GM12872 (cell line): ENCODE data around the gene KCNH1.

ENCODE experiments used
- CTCF ChIP-seq: IDR thresholded peaks from 3 replicates; pipeline ENCODE4 v1.5.1; 2011; ENCODE audit warnings: low read depth, mild to moderate bottlenecking, low read length, moderate library complexity; ENCODE audit not compliant: insufficient read depth

The KCNH1 gene

DNA sequence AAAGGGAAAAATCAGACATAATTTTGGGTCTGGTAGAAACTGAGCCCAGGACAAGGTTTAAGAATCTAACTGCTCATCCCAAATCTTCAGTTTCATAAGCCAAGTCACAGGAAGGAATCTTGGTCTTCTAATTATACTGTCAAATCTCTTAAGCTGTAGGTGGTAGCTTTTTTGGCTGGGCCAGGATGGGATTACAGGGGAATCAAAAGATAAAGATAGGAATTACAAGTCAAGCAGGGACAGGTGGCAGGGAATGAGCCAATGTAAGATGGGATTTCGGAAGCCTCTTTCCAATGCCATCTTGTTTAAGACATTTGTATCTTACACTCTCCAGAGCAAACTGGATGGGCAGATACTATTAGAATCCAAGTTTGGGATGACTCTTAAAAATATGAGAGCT, 383.5 kb downstream of the KCNH1 start:
- no peak for TF ChIP-seq CTCF

GRCh38 chr1:210748796-210749195, 385.2 kb downstream of the KCNH1 start:
- TF ChIP-seq CTCF, result no peak

DNA sequence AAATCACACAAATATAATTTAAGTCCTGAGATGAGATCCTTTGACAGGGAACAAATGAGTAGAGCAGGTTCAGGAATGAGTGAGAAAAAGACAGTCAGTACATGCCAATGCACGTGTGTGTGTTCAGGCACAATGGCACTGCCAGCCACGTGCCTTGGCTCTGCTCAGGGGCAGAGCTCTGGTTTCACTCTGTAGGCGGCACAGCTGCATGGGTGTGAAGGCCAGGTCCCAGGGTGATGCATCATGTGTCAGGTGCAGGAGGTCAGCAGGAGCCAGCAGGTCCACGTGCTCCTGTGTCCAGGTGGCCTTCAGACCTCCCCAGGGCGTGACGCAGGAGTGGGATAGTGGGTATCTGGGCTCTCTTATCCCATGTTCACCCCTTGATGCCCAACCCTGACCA, 386.1 kb downstream of the KCNH1 start:
- no peak for TF ChIP-seq CTCF

DNA sequence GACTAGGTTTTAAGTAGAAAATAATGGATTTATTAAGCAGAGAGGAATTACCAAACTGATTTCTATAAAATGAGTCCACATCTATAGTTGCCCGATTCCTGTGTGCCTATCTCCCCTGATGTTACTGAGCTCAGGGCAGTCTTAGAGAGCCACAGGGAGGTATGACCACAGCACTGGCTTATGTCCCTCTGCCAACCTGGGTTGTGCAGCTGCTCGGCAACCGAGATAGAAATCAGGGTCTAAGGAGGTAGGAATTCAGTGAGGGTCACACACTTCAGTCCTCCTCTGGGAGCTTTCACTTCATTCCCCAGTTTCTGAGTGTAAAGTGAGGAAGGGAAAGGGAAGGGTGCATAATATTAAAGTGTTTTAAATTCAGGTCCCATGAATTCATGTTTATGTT, 386.8 kb downstream of the KCNH1 start:
- TF ChIP-seq CTCF, result no peak

DNA sequence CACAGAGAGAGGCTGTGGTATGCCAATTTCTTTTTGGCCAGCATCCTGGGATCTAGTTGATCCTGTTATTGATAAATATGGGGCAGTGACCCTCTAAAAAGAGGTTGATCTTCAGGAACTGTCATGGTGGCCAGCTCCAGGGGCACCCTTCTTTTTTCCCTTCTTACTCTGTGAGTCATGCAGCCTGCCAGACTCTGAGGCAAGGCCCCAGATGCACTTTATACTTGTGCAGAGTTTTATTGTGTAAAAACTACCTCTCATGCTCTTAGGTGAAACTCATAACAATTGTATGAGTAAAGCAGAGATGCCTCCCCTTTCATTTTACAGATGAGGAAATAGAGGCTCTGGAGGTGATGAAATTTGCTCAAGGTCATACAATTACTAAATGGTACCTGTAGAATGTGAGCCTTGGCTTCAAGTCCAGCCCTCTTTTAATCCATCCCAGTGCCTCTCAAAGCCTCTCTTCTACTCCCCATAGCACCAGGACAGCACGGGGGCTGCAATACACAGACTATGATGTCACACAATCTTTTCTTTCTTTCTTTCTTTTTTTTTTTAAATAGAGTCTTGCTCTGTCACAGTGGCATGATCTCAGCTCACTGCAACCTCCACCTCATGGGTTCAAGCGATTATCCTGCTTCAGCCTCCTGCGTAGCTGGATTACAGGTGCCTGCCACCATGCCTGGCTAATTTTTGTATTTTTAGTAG, 387.8 kb downstream of the KCNH1 start:
- no peak for TF ChIP-seq CTCF

DNA sequence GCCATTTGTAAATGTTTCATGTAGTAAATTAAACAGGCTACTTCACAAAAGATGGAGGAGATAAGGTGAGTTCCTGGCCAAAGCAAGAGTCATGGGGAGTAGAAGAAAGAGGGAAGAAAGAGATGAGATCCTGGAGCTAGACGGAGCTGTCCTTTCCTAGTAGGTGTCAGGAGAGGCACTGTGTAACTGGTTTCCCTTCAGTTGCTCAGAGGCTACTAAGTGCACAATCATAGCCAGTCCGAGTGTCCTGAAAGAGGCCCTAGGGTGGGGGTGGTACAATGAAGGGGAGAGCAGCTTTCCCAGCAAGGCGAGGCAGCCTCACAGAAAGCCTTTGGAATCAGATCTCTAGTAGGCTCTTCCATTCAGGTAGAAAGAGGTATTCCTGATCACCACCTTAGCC, 390.9 kb downstream of the KCNH1 start:
- TF ChIP-seq CTCF, result no peak

DNA sequence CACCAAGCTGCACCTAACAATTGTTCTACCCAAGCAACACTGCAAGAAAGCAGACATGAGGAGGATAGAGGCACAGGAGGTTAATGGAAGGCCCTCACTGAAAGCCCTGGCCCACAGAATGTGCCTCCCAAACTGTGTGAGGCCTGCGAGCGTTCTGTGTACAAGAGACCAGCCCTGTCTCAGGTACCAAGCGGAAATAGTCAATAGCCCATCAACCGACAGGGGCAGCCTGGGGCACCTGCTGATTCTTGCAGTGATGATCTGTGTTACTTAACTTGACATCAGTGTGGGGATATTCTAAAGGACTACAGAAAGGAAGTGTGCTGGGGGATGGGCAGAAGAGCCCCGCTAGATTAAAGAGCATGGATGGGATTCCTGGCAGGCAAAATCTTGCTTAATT, 392.4 kb downstream of the KCNH1 start:
- TF ChIP-seq CTCF, result no peak

GRCh38 chr1:210739627-210740026, 394.3 kb downstream of the KCNH1 start:
- TF ChIP-seq CTCF, result no peak
